Measurements from ENCODE around the gene CYTH4.

DNA sequence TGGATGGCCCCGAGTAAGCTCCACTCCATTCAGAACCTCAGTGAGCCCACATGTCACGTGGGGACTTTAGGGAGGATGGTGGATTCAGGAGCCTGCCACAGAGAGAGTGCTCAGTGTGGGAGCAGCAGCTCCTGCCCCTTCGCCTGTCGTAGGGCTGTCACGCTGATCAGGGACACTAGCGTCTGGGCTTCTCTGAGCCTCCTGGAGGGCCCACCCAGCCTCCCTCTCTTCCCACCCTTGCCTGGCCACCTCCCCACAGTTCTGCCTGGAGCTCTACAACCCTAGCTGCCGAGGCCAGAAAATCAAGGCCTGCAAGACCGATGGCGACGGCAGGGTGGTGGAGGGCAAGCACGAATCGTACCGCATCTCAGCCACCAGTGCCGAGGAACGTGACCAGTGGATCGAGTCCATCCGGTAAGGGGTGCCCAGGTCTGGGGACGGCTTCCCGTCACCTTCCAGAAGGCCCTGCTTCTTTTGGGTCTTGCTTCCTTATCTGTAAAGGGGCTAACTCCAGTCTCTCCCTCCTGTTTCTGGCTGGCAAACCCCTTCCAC is 29.5 kb downstream of the CYTH4 start:
- TF ChIP-seq, protein P1, sequence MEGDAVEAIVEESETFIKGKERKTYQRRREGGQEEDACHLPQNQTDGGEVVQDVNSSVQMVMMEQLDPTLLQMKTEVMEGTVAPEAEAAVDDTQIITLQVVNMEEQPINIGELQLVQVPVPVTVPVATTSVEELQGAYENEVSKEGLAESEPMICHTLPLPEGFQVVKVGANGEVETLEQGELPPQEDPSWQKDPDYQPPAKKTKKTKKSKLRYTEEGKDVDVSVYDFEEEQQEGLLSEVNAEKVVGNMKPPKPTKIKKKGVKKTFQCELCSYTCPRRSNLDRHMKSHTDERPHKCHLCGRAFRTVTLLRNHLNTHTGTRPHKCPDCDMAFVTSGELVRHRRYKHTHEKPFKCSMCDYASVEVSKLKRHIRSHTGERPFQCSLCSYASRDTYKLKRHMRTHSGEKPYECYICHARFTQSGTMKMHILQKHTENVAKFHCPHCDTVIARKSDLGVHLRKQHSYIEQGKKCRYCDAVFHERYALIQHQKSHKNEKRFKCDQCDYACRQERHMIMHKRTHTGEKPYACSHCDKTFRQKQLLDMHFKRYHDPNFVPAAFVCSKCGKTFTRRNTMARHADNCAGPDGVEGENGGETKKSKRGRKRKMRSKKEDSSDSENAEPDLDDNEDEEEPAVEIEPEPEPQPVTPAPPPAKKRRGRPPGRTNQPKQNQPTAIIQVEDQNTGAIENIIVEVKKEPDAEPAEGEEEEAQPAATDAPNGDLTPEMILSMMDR (IDR thresholded peaks at IDR 0.05 in 2 of 3, conservative IDR thresholded peaks at IDR 0.05 in 1 of 3; ENCODE audit: control insufficient read depth in 2 of 3, extremely low read depth in 1 of 3, insufficient read depth in 1 of 3, low read depth in 3 of 3, low read length in 3 of 3): no peak
- TF ChIP-seq GABPA (IDR thresholded peaks at IDR 0.05; ENCODE audit: low read depth) (no peak), CHD1 (IDR thresholded peaks at IDR 0.05; ENCODE audit: low read depth, low read length) (no peak), CREM (IDR thresholded peaks at IDR 0.05; ENCODE audit: low read depth) (no peak), FOXM1 (IDR thresholded peaks at IDR 0.05; ENCODE audit: low read depth, low read length) (no peak), TAF1 (IDR thresholded peaks at IDR 0.05; ENCODE audit: borderline replicate concordance, low read depth, low read length) (no peak), EZH2 (IDR thresholded peaks at IDR 0.05; ENCODE audit: borderline replicate concordance, control insufficient read depth, low read depth, low read length) (no peak), ESRRA (IDR thresholded peaks at IDR 0.05; ENCODE audit: low read length) (no peak), EP300 (IDR thresholded peaks at IDR 0.05; ENCODE audit: borderline replicate concordance in 1 of 2, control insufficient read depth in 1 of 2, low read depth in 2 of 2, low read length in 2 of 2) (no peak), NFYA (IDR thresholded peaks at IDR 0.05; ENCODE audit: borderline replicate concordance, low read depth, low read length) (no peak)
- TF ChIP-seq, protein P2, sequence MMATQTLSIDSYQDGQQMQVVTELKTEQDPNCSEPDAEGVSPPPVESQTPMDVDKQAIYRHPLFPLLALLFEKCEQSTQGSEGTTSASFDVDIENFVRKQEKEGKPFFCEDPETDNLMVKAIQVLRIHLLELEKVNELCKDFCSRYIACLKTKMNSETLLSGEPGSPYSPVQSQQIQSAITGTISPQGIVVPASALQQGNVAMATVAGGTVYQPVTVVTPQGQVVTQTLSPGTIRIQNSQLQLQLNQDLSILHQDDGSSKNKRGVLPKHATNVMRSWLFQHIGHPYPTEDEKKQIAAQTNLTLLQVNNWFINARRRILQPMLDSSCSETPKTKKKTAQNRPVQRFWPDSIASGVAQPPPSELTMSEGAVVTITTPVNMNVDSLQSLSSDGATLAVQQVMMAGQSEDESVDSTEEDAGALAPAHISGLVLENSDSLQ (IDR thresholded peaks at IDR 0.05): no peak
- TF ChIP-seq, protein P3, sequence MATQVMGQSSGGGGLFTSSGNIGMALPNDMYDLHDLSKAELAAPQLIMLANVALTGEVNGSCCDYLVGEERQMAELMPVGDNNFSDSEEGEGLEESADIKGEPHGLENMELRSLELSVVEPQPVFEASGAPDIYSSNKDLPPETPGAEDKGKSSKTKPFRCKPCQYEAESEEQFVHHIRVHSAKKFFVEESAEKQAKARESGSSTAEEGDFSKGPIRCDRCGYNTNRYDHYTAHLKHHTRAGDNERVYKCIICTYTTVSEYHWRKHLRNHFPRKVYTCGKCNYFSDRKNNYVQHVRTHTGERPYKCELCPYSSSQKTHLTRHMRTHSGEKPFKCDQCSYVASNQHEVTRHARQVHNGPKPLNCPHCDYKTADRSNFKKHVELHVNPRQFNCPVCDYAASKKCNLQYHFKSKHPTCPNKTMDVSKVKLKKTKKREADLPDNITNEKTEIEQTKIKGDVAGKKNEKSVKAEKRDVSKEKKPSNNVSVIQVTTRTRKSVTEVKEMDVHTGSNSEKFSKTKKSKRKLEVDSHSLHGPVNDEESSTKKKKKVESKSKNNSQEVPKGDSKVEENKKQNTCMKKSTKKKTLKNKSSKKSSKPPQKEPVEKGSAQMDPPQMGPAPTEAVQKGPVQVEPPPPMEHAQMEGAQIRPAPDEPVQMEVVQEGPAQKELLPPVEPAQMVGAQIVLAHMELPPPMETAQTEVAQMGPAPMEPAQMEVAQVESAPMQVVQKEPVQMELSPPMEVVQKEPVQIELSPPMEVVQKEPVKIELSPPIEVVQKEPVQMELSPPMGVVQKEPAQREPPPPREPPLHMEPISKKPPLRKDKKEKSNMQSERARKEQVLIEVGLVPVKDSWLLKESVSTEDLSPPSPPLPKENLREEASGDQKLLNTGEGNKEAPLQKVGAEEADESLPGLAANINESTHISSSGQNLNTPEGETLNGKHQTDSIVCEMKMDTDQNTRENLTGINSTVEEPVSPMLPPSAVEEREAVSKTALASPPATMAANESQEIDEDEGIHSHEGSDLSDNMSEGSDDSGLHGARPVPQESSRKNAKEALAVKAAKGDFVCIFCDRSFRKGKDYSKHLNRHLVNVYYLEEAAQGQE (IDR thresholded peaks at IDR 0.05; ENCODE audit: low read depth, low read length): no peak
- TF ChIP-seq, protein P4, sequence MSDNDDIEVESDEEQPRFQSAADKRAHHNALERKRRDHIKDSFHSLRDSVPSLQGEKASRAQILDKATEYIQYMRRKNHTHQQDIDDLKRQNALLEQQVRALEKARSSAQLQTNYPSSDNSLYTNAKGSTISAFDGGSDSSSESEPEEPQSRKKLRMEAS (IDR thresholded peaks at IDR 0.05; ENCODE audit: low read depth, low read length): no peak

All from GM12878 (cell line).